CD14-positive monocyte (primary cell): ENCODE results near the gene MPND. TPM values are rescaled to one million over a fixed set of nuclear protein-coding genes. Genes with fewer than 3 reads are reported as not detected.
A peak's percentile ranks its signal among the peaks of the same experiment; 100 is the strongest.

Experiments
- DNase-seq, 3 donors: peaks; one replicate each; pipeline ENCODE4 v3.0.0-alpha.2; 2011 to 2022
- H2AFZ ChIP-seq: 2 replicates; pipeline ENCODE4 v1.6.0; 2012; ENCODE audit warnings: mild to moderate bottlenecking, low read depth, low read length, inconsistent platforms; ENCODE audit not compliant: insufficient read depth, poor library complexity, severe bottlenecking
- H3K27ac ChIP-seq, 2 donors: 1 replicate in 1 of 2; 2 replicates in 1 of 2; pipeline ENCODE4 v1.5.1; 2012 to 2013; ENCODE audit warnings: low read length in 2 of 2, control low read depth in 1 of 2, inconsistent platforms in 1 of 2, low read depth in 1 of 2, mild to moderate bottlenecking in 1 of 2
- H3K27me3 ChIP-seq, 2 donors: one replicate each; pipeline versions ENCODE4 v1.6.0 to v1.6.1; 2011 to 2013; ENCODE audit warnings: low read length in 2 of 2; ENCODE audit not compliant: control insufficient read depth in 2 of 2, insufficient read depth in 2 of 2
- H3K36me3 ChIP-seq, 2 donors: replicated peaks in 1 of 2; 1 replicate in 1 of 2; 2 replicates in 1 of 2; pipeline versions ENCODE4 v1.5.1 to v1.6.1; 2012 to 2013; ENCODE audit warnings: low read length in 2 of 2, control low read depth in 1 of 2, inconsistent platforms in 1 of 2, mild to moderate bottlenecking in 1 of 2; ENCODE audit not compliant: insufficient read depth in 2 of 2, control insufficient read depth in 1 of 2
- H3K4me1 ChIP-seq, 2 donors: 1 replicate in 1 of 2; 2 replicates in 1 of 2; pipeline versions ENCODE4 v1.5.1 to v1.6.1; 2012 to 2013; ENCODE audit warnings: low read length in 2 of 2, control low read depth in 1 of 2, inconsistent platforms in 1 of 2, mild to moderate bottlenecking in 1 of 2, moderate library complexity in 1 of 2; ENCODE audit not compliant: insufficient read depth in 2 of 2, control insufficient read depth in 1 of 2
- H3K4me2 ChIP-seq: replicated peaks from 2 replicates; pipeline ENCODE3; 2012; ENCODE audit warnings: low read length, moderate library complexity, mild to moderate bottlenecking; ENCODE audit not compliant: poor library complexity, severe bottlenecking; ENCODE audit errors: extremely low read depth
- H3K4me3 ChIP-seq, 3 experiments: fragments of 200-600 bp in 1 of 3; sonication (generic) in 1 of 3; replicated peaks in 1 of 3; 1 replicate in 2 of 3; 2 replicates in 1 of 3; pipeline ENCODE4 v1.5.1; 2011 to 2013; ENCODE audit warnings: low read length in 3 of 3, mild to moderate bottlenecking in 3 of 3, control low read depth in 2 of 3, low read depth in 2 of 3, inconsistent platforms in 1 of 3, moderate library complexity in 1 of 3
- H3K79me2 ChIP-seq: 2 replicates; pipeline ENCODE4 v1.6.0; 2012; ENCODE audit warnings: mild to moderate bottlenecking, control low read depth, inconsistent platforms, low read length, moderate library complexity; ENCODE audit not compliant: insufficient read depth
- H3K9ac ChIP-seq: 2 replicates; pipeline ENCODE4 v1.6.0; 2017; ENCODE audit warnings: low read length, mild to moderate bottlenecking; ENCODE audit not compliant: insufficient read depth, poor library complexity, severe bottlenecking
- H3K9me3 ChIP-seq, 2 donors: replicated peaks in 1 of 2; 1 replicate in 1 of 2; 2 replicates in 1 of 2; pipeline versions ENCODE4 v1.5.1 to v1.6.1; 2012 to 2013; ENCODE audit warnings: low read length in 2 of 2, control low read depth in 1 of 2; ENCODE audit not compliant: control insufficient read depth in 1 of 2, insufficient read depth in 1 of 2
- H4K20me1 ChIP-seq: 2 replicates; pipeline ENCODE4 v1.6.0; 2012; ENCODE audit warnings: mild to moderate bottlenecking, low read length, control low read depth, moderate library complexity; ENCODE audit not compliant: insufficient read depth
- H3K27ac Mint-ChIP-seq, 7 donors: one replicate each; pipeline ENCODE4 v1.8.0; 2020; ENCODE audit warnings: mild to moderate bottlenecking in 7 of 7, mixed read lengths in 7 of 7, moderate library complexity in 6 of 7, inconsistent platforms in 2 of 7
- H3K27me3 Mint-ChIP-seq, 3 donors: one replicate each; pipeline ENCODE4 v1.8.0; 2021 to 2022; ENCODE audit warnings: low read depth in 3 of 3, mild to moderate bottlenecking in 3 of 3, mixed read lengths in 3 of 3, moderate library complexity in 3 of 3, inconsistent platforms in 1 of 3
- H3K36me3 Mint-ChIP-seq, 2 donors: one replicate each; pipeline ENCODE4 v1.8.0; 2020; ENCODE audit warnings: mixed read lengths in 2 of 2, inconsistent platforms in 1 of 2, mild to moderate bottlenecking in 1 of 2
- H3K4me1 Mint-ChIP-seq: one replicate; pipeline ENCODE4 v1.8.0; 2020; ENCODE audit warnings: mild to moderate bottlenecking, mixed read lengths
- H3K4me3 Mint-ChIP-seq, 2 donors: one replicate each; pipeline ENCODE4 v1.8.0; 2020; ENCODE audit warnings: mild to moderate bottlenecking in 2 of 2, mixed read lengths in 2 of 2, moderate library complexity in 1 of 2
- H3K9me3 Mint-ChIP-seq, 7 donors: one replicate each; pipeline ENCODE4 v1.8.0; 2020 to 2022; ENCODE audit warnings: mixed read lengths in 7 of 7, mild to moderate bottlenecking in 6 of 7, moderate library complexity in 6 of 7, inconsistent platforms in 2 of 7
- WGBS: methylation state at CpG from one replicate; pipeline ENCODE4 v1.1.5; 2013; ENCODE audit warnings: missing lambda C conversion rate; ENCODE audit not compliant: insufficient coverage; 5-methylcytosine and 5-hydroxymethylcytosine counted together
- intact Hi-C, 2 donors: fragments of 100-400 bp; cut with micrococcal nuclease; formaldehyde crosslinking; loops; one replicate each; pipeline versions ENCODE4 v1.15.0 to v1.15.1; 2023
- polyA plus RNA-seq, 3 donors: library from polyadenylated mRNA; depleted of rRNA in 1 of 3; unstranded in 2 of 3; stranded (reverse) in 1 of 3; fragments of 300-500 nt in 2 of 3; fragments of >200 nt in 1 of 3; fragmentation: Illumina TruSeq in 2 of 3; gene quantifications; 1 replicate in 2 of 3; 2 replicates in 1 of 3; pipeline ENCODE4 v1.2.3, GENCODE V29; 2012 to 2021
- TF ChIP-seq, protein P1 (sequence below): fragments of 200-600 bp; IDR thresholded peaks from one replicate; pipeline ENCODE4 v1.8.0; 2022; ENCODE audit warnings: antibody characterized with exemption, mild to moderate bottlenecking

MPND gene
- polyA plus RNA-seq, 3 donors: 6.5 to 15.9 (median 7.0) TPM

DNA sequence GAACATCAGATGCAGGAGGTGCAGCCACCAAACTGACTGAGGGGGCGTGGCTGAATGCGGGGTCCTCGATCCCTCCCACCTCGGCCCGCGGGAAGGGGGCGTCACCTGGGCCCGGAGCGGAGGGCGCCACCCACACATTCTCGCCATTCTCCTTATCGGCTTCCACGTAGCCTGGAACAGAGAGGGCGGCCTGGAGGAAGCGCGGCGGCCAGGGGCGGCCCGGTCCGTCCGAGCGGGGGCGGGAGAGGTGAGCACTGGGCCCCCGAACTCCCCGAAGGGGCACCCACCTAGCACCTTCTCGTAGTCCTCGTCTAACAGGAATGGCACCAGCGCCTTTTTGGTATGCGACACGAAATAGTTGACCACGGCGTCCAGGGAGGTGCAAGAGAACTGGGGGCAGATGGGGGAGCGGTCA, 16.5 kb upstream of the MPND start:
- H3K9me3 ChIP-seq: peaks cover 7 to 25% of the 10 kb centered on the region in 2 donors
- Mint-ChIP-seq H3K27ac (no peak overlapping the region), H3K9me3 (peaks cover 12 to 39% (median 26%) of the 10 kb centered on the region in 7 donors), H3K27me3 (peaks cover 30 to 45% (median 44%) of the 10 kb centered on the region in 3 donors), H3K4me3 (peak overlapping the region in 1 of 2 donors; percentile 85), H3K36me3 (peaks cover 3% of the 10 kb centered on the region in 2 donors), H3K4me1 (peaks cover 30% of the 10 kb centered on the region)
- peaks cover 2 to 28% of the 10 kb centered on the region in 2 donors for H3K27me3 ChIP-seq
- peak overlapping the region; percentile 77 for H3K4me2 ChIP-seq
- 1% methylated on average over 29 of the region's 33 CpGs for WGBS
- H3K79me2 ChIP-seq: no peaks in the 10 kb centered on the region
- DNase-seq: no peak
- no peaks in the 10 kb centered on the region for H3K36me3 ChIP-seq
- no peak overlapping the region for H3K27ac ChIP-seq
- no peaks in the 10 kb centered on the region for H4K20me1 ChIP-seq
- H3K9ac ChIP-seq: no peak overlapping the region
- TF ChIP-seq, protein P1, sequence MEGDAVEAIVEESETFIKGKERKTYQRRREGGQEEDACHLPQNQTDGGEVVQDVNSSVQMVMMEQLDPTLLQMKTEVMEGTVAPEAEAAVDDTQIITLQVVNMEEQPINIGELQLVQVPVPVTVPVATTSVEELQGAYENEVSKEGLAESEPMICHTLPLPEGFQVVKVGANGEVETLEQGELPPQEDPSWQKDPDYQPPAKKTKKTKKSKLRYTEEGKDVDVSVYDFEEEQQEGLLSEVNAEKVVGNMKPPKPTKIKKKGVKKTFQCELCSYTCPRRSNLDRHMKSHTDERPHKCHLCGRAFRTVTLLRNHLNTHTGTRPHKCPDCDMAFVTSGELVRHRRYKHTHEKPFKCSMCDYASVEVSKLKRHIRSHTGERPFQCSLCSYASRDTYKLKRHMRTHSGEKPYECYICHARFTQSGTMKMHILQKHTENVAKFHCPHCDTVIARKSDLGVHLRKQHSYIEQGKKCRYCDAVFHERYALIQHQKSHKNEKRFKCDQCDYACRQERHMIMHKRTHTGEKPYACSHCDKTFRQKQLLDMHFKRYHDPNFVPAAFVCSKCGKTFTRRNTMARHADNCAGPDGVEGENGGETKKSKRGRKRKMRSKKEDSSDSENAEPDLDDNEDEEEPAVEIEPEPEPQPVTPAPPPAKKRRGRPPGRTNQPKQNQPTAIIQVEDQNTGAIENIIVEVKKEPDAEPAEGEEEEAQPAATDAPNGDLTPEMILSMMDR: no peak
- intact Hi-C loops: loop anchor here in 1 of 2 donors (10.0 kb wide), 1 partner anchor 348 kb away; the partner anchor contains the start of gene MYDGF
- H2AFZ ChIP-seq: peak overlapping the region; percentile 54
- H3K4me3 ChIP-seq: peak overlapping the region in 1 of 3 experiments; percentile 65
- peaks cover 23 to 26% of the 10 kb centered on the region in 2 donors for H3K4me1 ChIP-seq

DNA sequence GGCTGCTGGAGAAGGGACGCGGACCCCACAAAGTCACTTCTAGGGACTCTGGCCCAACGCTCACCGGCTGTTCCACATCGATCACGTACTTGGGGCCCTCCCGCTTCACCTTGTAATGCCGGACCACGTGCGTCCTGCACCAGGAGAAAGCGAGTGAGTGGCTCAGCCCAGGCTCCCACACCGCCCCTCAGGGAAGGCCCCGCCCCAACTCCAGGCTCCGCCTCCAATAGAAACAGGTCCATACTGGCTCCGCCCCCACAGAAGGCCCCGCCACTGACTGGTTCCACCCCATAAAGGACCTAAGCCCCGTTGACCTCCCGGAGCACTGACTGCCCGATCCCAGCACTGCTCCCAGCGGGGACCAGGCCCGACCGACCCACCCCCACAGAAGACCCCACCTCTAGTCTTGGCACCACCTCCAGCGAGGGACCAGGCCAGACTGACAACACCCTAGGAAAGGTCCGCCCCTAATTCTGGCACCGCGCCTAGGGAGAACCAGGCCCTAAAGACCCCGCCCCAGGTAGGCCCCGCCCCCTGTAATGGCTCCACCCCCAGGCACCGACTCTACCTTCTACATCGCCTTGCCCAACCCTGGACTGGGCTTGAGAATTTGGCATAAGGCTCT, 16.0 kb upstream of the MPND start:
- Mint-ChIP-seq H3K27me3 (peaks cover 28 to 45% (median 41%) of the 10 kb centered on the region in 3 donors), H3K36me3 (peaks cover 3% of the 10 kb centered on the region in 2 donors), H3K4me3 (peak overlapping the region; percentile 76 to 85), H3K27ac (peak overlapping the region in 2 of 7 donors; percentile 1 to 32), H3K9me3 (peaks cover 8 to 33% (median 21%) of the 10 kb centered on the region in 7 donors), H3K4me1 (peaks cover 30% of the 10 kb centered on the region)
- Histone ChIP-seq H3K4me3 (peak overlapping the region in 2 of 3 experiments; percentile 39 to 65), H3K4me1 (peaks cover 23 to 26% of the 10 kb centered on the region in 2 donors), H3K36me3 (no peaks in the 10 kb centered on the region), H4K20me1 (no peaks in the 10 kb centered on the region), H3K4me2 (peak overlapping the region; percentile 77), H3K9me3 (peaks cover 3 to 20% of the 10 kb centered on the region in 2 donors), H3K27me3 (peaks cover 2 to 28% of the 10 kb centered on the region in 2 donors), H3K27ac (no peak overlapping the region), H3K9ac (no peak overlapping the region), H3K79me2 (no peaks in the 10 kb centered on the region), H2AFZ (peak overlapping the region; percentile 54)
- TF ChIP-seq, protein P1: no peak
- intact Hi-C loops: loop anchor here in 1 of 2 donors (10.0 kb wide), 1 partner anchor 347 kb away; the partner anchor contains the start of gene MYDGF
- DNase-seq: peak; percentile 33 to 53 (median 36)
- WGBS: 1% methylated on average over 24 of the region's 30 CpGs
